Ovary (tissue), 3 donors: Measurements from ENCODE around the gene TMEM184A.

Source experiments
- POLR2A ChIP-seq: fragments of 450-650 bp; IDR thresholded peaks from one replicate; pipeline ENCODE4 v1.6.1; 2017; ENCODE audit warnings: antibody characterized with exemption, mild to moderate bottlenecking, moderate library complexity
- TF ChIP-seq, protein P1 (sequence below), 3 donors: fragments of 450-650 bp in 2 of 3; fragments of 200-600 bp in 1 of 3; IDR thresholded peaks; one replicate each; pipeline versions ENCODE4 v1.5.1 to v1.8.0; 2016 to 2022; ENCODE audit warnings: antibody characterized with exemption in 3 of 3, mild to moderate bottlenecking in 1 of 3
- donor health status: DM: no; HTN: no; CAD: no.

DNA sequence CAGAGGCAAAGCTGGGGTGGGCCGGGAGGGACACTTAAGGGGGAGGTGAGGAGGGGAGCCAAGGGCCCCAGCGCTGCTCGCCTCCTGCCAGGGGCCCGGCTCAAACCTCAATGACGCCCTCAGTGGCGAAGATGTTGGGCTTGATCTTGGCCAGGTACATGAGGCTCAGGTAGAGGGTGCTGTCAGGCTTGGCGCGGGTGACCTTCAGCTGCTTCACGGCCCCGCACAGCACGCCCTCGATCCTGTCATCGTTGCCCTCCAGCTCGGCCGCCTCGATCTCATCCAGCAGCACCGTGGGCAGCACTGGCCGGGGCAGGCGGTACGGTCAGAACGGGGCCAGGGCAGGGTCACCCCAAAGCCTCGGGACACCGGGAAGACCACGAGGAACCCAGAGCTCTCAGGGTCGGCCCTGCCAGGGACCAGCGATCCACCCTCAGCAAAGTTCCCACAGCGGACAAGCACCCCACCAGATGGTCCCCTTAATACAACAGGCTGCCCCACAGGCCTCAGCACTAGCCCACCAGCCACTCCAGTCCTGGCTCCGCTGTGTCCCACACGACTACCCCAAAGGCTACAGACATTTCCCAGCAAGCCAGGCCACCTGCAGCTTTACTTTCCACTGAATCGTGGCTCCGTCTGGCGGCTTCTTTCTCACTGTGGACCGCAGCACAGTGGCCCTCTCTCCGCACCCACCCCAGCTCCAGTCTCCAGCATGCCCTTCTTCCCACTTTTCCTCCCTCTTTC lies 55.8 kb downstream of the TMEM184A start:
- TF ChIP-seq, protein P1, sequence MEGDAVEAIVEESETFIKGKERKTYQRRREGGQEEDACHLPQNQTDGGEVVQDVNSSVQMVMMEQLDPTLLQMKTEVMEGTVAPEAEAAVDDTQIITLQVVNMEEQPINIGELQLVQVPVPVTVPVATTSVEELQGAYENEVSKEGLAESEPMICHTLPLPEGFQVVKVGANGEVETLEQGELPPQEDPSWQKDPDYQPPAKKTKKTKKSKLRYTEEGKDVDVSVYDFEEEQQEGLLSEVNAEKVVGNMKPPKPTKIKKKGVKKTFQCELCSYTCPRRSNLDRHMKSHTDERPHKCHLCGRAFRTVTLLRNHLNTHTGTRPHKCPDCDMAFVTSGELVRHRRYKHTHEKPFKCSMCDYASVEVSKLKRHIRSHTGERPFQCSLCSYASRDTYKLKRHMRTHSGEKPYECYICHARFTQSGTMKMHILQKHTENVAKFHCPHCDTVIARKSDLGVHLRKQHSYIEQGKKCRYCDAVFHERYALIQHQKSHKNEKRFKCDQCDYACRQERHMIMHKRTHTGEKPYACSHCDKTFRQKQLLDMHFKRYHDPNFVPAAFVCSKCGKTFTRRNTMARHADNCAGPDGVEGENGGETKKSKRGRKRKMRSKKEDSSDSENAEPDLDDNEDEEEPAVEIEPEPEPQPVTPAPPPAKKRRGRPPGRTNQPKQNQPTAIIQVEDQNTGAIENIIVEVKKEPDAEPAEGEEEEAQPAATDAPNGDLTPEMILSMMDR (IDR thresholded peaks at IDR 0.05): no peak
- TF ChIP-seq POLR2A: no peak
